ENCODE data around the gene RGS14. TPM values are rescaled to one million over a fixed set of nuclear protein-coding genes. Genes with fewer than 3 reads are reported as not detected.
A peak's percentile ranks its signal among the peaks of the same experiment; 100 is the strongest.

The RGS14 gene
- total RNA-seq, 1 experiment from 2014 or later, result 9.4 TPM

- no peak for TF ChIP-seq TCF7L2 (IDR thresholded peaks at IDR 0.05; ENCODE audit: borderline replicate concordance, extremely low read depth, insufficient read depth, insufficient read length)
- no peak for TF ChIP-seq ELF1 (IDR thresholded peaks at IDR 0.05; ENCODE audit: borderline replicate concordance, low read depth)
- TF ChIP-seq YY1 (IDR thresholded peaks at IDR 0.05; ENCODE audit: extremely low read depth, insufficient replicate concordance, low read depth, low read length), result peak; percentile 75
These were observed 44.7 kb downstream of the RGS14 start (continued) for GRCh38 chr5:177402271-177403043.

GRCh38 chr5:177403102-177403791, 45.5 kb downstream of the RGS14 start:
- peak; percentile 24 for ATAC-seq
- Histone ChIP-seq H2AFZ (ENCODE audit: low read depth, low read length, poor library complexity, severe bottlenecking) (no peak overlapping the region), H3K27ac (ENCODE audit: low read depth, low read length) (peak overlapping the region; percentile 99)

More at GRCh38 chr5:177403102-177403791, 45.5 kb downstream of the RGS14 start:
- intact Hi-C loops (cut with micrococcal nuclease), result loop anchor here (2.0 to 5.0 kb wide), 3 partner anchors 94 to 291 kb away; partner anchors contain the start of genes B4GALT7 and PDLIM7
- Histone ChIP-seq H3K4me3 (replicated peaks in 1 of 2; ENCODE audit: low read depth in 1 of 2, low read length in 2 of 2) (peak overlapping the region; percentile 69 to 82), H3K36me3 (ENCODE audit: control insufficient read depth in 1 of 2, insufficient read depth in 2 of 2, low read length in 2 of 2) (no peaks in the 10 kb centered on the region), H3K9me2 (ENCODE audit: insufficient read depth) (no peaks in the 10 kb centered on the region), H4K20me1 (ENCODE audit: insufficient read depth) (no peaks in the 10 kb centered on the region), H3K79me2 (ENCODE audit: insufficient read depth, low read length) (no peaks in the 10 kb centered on the region), H3K27me3 (ENCODE audit: insufficient read depth, low read length) (no peaks in the 10 kb centered on the region), H3K4me1 (ENCODE audit: control insufficient read depth in 1 of 2, insufficient read depth in 2 of 2, low read length in 2 of 2) (peaks cover 15 to 37% of the 10 kb centered on the region in 2 experiments), H3K9ac (ENCODE audit: low read length) (peak overlapping the region; percentile 92), H3K9me3 (ENCODE audit: control insufficient read depth in 1 of 2, insufficient read depth in 1 of 2, low read depth in 1 of 2, low read length in 2 of 2) (no peaks in the 10 kb centered on the region), H3K4me2 (ENCODE audit: low read length) (peak overlapping the region; percentile 97)
- ChIA-PET RAD21 (ENCODE audit: low non-redundant PET in 1 of 2, low total read pairs in 2 of 2, uncharacterized antibody in 2 of 2, unreplicated experiment in 2 of 2) (interaction anchor here (1.3 to 1.6 kb wide), 3 partner anchors 13 to 45 kb away, joined by 4 to 5 read pairs (median 4); no protein-coding TSS in a partner anchor), POLR2A (interaction anchor here (1.0 to 2.4 kb wide), 14 partner anchors 13 to 92 kb away, joined by 3 to 15 read pairs (median 6); partner anchors contain the start of genes DBN1 and GRK6), CTCF (interaction anchor here (0.8 to 5.3 kb wide), 21 partner anchors 9 to 317 kb away, joined by 3 to 85 read pairs (median 8); partner anchors contain the start of genes FGFR4, GRK6, MXD3 and PDLIM7)
- TF ChIP-seq ZFX (IDR thresholded peaks at IDR 0.05) (peak; percentile 77; the same call in 1 of the 2 replicates), CTCF (IDR thresholded peaks at IDR 0.05 in 2 of 3, conservative IDR thresholded peaks at IDR 0.05 in 1 of 3; ENCODE audit: borderline replicate concordance in 1 of 3, insufficient read depth in 1 of 3, low read depth in 2 of 3, low read length in 2 of 3) (no peak)
- no peak for DNase-seq (ENCODE audit: low read depth, low spot score)
- BruUV-seq (replicated peaks), result TSS peak; percentile 67

Data from HCT116 (cell line).